Natural killer cell (primary cell): Measurements from ENCODE around the gene EPHA4. TPM values are rescaled to one million over a fixed set of nuclear protein-coding genes. Genes with fewer than 3 reads are reported as not detected.

Experiments used
- ATAC-seq, 3 donors: fragments of 150-1000 bp in 2 of 3; fragments of 200-7000 bp in 1 of 3; cut with Tn5 transposase; 1 replicate in 1 of 3; 2 replicates in 2 of 3; pipeline ENCODE4 v1.10.0; 2021; ENCODE audit warnings: mild to moderate bottlenecking in 2 of 3, moderate library complexity in 2 of 3
- DNase-seq, 2 donors: peaks; one replicate each; pipeline versions ENCODE4 v3.0.0 to v3.0.0-alpha.2; 2013 to 2021; ENCODE audit warnings: mixed read lengths in 1 of 2
- H3K27ac ChIP-seq: one replicate; pipeline ENCODE4 v1.5.1; 2013; ENCODE audit warnings: mild to moderate bottlenecking, low read length
- H3K27me3 ChIP-seq: one replicate; pipeline ENCODE4 v1.6.1; 2013; ENCODE audit warnings: low read length; ENCODE audit not compliant: control insufficient read depth, insufficient read depth
- H3K36me3 ChIP-seq: one replicate; pipeline ENCODE4 v1.6.1; 2013; ENCODE audit warnings: low read length; ENCODE audit not compliant: control insufficient read depth, insufficient read depth
- H3K4me1 ChIP-seq: one replicate; pipeline ENCODE4 v1.6.1; 2013; ENCODE audit warnings: low read length; ENCODE audit not compliant: control insufficient read depth, insufficient read depth
- H3K4me3 ChIP-seq: one replicate; pipeline ENCODE4 v1.5.1; 2013; ENCODE audit warnings: low read length
- H3K9me3 ChIP-seq: one replicate; pipeline ENCODE4 v1.6.1; 2013; ENCODE audit warnings: low read length; ENCODE audit not compliant: control insufficient read depth, insufficient read depth
- H3K27ac Mint-ChIP-seq, 2 donors: one replicate each; pipeline ENCODE4 v1.8.0; 2022; ENCODE audit warnings: mild to moderate bottlenecking in 2 of 2, mixed read lengths in 2 of 2, moderate library complexity in 1 of 2
- H3K27me3 Mint-ChIP-seq, 2 donors: one replicate each; pipeline ENCODE4 v1.8.0; 2022; ENCODE audit warnings: low read depth in 2 of 2, mixed read lengths in 2 of 2
- H3K36me3 Mint-ChIP-seq: one replicate; pipeline ENCODE4 v1.8.0; 2022; ENCODE audit warnings: mixed read lengths
- H3K4me1 Mint-ChIP-seq, 2 donors: one replicate each; pipeline ENCODE4 v1.8.0; 2022; ENCODE audit warnings: mixed read lengths in 2 of 2
- H3K4me3 Mint-ChIP-seq: one replicate; pipeline ENCODE4 v1.8.0; 2022; ENCODE audit warnings: mild to moderate bottlenecking, moderate library complexity, mixed read lengths
- H3K9me3 Mint-ChIP-seq, 2 donors: one replicate each; pipeline ENCODE4 v1.8.0; 2022; ENCODE audit warnings: mixed read lengths in 2 of 2
- WGBS: methylation state at CpG from one replicate; pipeline ENCODE4 v1.1.7; 2013; ENCODE audit warnings: missing lambda C conversion rate; ENCODE audit not compliant: insufficient coverage; 5-methylcytosine and 5-hydroxymethylcytosine counted together
- intact Hi-C: fragments of 100-400 bp; cut with micrococcal nuclease; formaldehyde crosslinking; loops from one replicate; pipeline ENCODE4 v1.14.2; 2022
- total RNA-seq, 4 donors: library from RNA; stranded (reverse); fragments of 120-200 nt in 1 of 4; gene quantifications; one replicate each; pipeline versions ENCODE4 v1.2.3 to v1.2.4, GENCODE V29; 2013 to 2022
- TF ChIP-seq, protein P1 (sequence below): fragments of 200-600 bp; IDR thresholded peaks from one replicate; pipeline ENCODE4 v1.8.0; 2022; ENCODE audit warnings: antibody characterized with exemption

The EPHA4 gene
- total RNA-seq, 3 donors from 2014 or later (not counting 1 experiment from before 2014, with no cell fraction given) = 27.2 to 48.6 (median 44.7) TPM

DNA sequence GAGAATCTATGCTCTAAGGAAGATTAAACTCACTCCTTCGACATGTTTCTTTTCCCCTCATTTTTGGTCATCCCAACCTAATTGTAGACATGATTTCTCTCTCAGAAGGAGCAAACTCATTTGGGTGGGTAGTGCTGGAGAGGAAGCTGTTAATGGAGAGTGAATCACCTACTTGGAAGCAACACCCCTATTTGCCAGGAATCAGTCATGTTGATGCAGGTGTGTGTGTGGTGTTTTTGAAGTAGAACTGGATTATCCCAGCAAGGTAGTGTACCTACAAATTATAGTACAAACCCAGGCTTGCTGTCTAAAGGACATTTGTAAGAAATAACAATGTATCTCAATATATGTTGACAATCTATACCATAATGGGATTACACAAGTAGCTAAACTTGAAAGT lies 186.4 kb downstream of the EPHA4 start:
- Histone ChIP-seq H3K27ac (no peak overlapping the region), H3K27me3 (no peaks in the 10 kb centered on the region), H3K4me3 (no peak overlapping the region), H3K4me1 (no peaks in the 10 kb centered on the region), H3K9me3 (no peaks in the 10 kb centered on the region), H3K36me3 (no peaks in the 10 kb centered on the region)
- H3K27me3 Mint-ChIP-seq = peaks cover 0 to 4% of the 10 kb centered on the region in 2 donors
- no peak for ATAC-seq
- H3K36me3 Mint-ChIP-seq = no peaks in the 10 kb centered on the region
- DNase-seq = no peak
- no peaks in the 10 kb centered on the region for H3K4me1 Mint-ChIP-seq
- no peaks in the 10 kb centered on the region for H3K9me3 Mint-ChIP-seq
- TF ChIP-seq, protein P1, sequence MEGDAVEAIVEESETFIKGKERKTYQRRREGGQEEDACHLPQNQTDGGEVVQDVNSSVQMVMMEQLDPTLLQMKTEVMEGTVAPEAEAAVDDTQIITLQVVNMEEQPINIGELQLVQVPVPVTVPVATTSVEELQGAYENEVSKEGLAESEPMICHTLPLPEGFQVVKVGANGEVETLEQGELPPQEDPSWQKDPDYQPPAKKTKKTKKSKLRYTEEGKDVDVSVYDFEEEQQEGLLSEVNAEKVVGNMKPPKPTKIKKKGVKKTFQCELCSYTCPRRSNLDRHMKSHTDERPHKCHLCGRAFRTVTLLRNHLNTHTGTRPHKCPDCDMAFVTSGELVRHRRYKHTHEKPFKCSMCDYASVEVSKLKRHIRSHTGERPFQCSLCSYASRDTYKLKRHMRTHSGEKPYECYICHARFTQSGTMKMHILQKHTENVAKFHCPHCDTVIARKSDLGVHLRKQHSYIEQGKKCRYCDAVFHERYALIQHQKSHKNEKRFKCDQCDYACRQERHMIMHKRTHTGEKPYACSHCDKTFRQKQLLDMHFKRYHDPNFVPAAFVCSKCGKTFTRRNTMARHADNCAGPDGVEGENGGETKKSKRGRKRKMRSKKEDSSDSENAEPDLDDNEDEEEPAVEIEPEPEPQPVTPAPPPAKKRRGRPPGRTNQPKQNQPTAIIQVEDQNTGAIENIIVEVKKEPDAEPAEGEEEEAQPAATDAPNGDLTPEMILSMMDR = no peak
- no peak overlapping the region for H3K4me3 Mint-ChIP-seq
- no peak overlapping the region for H3K27ac Mint-ChIP-seq
- intact Hi-C loops = no loop called here
- no CpG with 5 or more reads among the region's 1 CpG for WGBS

DNA sequence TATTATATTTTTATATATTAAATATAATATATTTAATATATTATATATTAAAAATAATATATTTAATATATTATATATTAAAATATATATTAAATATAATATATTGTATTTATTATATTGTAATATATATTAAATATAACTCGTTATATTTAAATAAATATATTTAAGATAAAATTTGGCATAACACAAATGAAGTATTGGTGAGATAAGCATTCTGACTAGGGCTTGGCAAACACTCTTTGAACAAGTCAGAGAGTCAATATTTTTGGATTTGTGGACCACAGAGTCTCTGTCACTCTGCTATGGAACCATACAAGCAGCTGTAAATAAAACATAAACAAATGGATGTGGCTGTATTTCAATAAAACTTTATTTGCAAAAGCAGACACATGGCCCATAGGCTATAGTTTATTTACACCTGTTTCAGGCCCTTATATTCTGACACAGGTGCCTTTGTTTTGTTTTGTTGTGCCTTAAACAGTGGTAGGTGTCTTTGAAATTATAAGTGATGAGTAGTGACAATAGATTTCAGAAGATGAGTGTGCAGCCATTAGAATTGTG lies 190.1 kb downstream of the EPHA4 start:
- H3K4me3 Mint-ChIP-seq = no peak overlapping the region
- no peaks in the 10 kb centered on the region for H3K36me3 Mint-ChIP-seq
- no peak overlapping the region for H3K27ac Mint-ChIP-seq
- H3K27ac ChIP-seq = no peak overlapping the region
- H3K27me3 Mint-ChIP-seq = peaks cover 0 to 4% of the 10 kb centered on the region in 2 donors
- no peaks in the 10 kb centered on the region for H3K9me3 Mint-ChIP-seq
- TF ChIP-seq, protein P1 = no peak
- no peak overlapping the region for H3K4me3 ChIP-seq
- no peaks in the 10 kb centered on the region for H3K36me3 ChIP-seq
- H3K4me1 ChIP-seq = no peaks in the 10 kb centered on the region
- H3K4me1 Mint-ChIP-seq = peaks cover 0 to 6% of the 10 kb centered on the region in 2 donors
- no peaks in the 10 kb centered on the region for H3K27me3 ChIP-seq
- no CpG with 5 or more reads among the region's 1 CpG for WGBS
- DNase-seq (no peak), ATAC-seq (no peak)
- H3K9me3 ChIP-seq = no peaks in the 10 kb centered on the region
- intact Hi-C loops = no loop called here

DNA sequence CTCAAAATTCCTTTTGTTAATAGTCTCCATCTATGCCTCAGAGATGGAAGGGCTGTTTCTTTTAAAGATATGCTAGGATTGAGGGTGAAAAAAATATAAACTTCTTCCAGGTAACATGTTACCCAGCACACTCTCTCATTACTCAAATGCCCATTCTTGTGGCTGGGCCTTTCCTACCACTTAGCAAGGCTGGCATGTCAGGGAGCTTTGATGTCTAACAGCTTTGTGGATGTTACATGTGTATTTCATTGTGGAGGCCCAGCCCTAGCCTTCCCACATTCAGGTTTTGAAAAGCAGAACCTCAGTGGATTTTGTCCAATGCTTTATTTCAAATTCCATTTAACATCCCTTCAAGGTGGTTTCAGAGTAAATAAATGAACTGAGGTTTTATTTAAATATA lies 191.4 kb downstream of the EPHA4 start:
- Mint-ChIP-seq H3K27ac (no peak overlapping the region), H3K9me3 (no peaks in the 10 kb centered on the region), H3K4me1 (peaks cover 0 to 6% of the 10 kb centered on the region in 2 donors), H3K27me3 (no peaks in the 10 kb centered on the region), H3K36me3 (no peaks in the 10 kb centered on the region), H3K4me3 (no peak overlapping the region)
- H3K27ac ChIP-seq = no peak overlapping the region
- ATAC-seq (no peak), DNase-seq (no peak)
- no peaks in the 10 kb centered on the region for H3K9me3 ChIP-seq
- intact Hi-C loops = no loop called here
- H3K36me3 ChIP-seq = no peaks in the 10 kb centered on the region
- no peak overlapping the region for H3K4me3 ChIP-seq
- no peaks in the 10 kb centered on the region for H3K27me3 ChIP-seq
- TF ChIP-seq, protein P1 = no peak
- H3K4me1 ChIP-seq = no peaks in the 10 kb centered on the region

- Histone ChIP-seq H3K27ac (no peak overlapping the region), H3K9me3 (no peaks in the 10 kb centered on the region), H3K4me1 (no peaks in the 10 kb centered on the region), H3K27me3 (no peaks in the 10 kb centered on the region), H3K4me3 (no peak overlapping the region), H3K36me3 (no peaks in the 10 kb centered on the region)
- Mint-ChIP-seq H3K9me3 (no peaks in the 10 kb centered on the region), H3K27me3 (no peaks in the 10 kb centered on the region), H3K4me3 (no peak overlapping the region), H3K27ac (no peak overlapping the region), H3K36me3 (no peaks in the 10 kb centered on the region), H3K4me1 (peaks cover 0 to 6% of the 10 kb centered on the region in 2 donors)
- DNase-seq = no peak
- TF ChIP-seq, protein P1 = no peak
- 67% methylated on average over 5 of the region's 5 CpGs for WGBS
- ATAC-seq = no peak
- intact Hi-C loops = no loop called here
Measured at GRCh38 chr2:221380062-221380461, 192.0 kb downstream of the EPHA4 start.
